ENCODE measurements around the gene UNC45B. TPM values are rescaled to one million over a fixed set of nuclear protein-coding genes. Genes with fewer than 3 reads are reported as not detected.

UNC45B gene
- total RNA-seq, 1 experiment from 2014 or later, result not detected

DNA sequence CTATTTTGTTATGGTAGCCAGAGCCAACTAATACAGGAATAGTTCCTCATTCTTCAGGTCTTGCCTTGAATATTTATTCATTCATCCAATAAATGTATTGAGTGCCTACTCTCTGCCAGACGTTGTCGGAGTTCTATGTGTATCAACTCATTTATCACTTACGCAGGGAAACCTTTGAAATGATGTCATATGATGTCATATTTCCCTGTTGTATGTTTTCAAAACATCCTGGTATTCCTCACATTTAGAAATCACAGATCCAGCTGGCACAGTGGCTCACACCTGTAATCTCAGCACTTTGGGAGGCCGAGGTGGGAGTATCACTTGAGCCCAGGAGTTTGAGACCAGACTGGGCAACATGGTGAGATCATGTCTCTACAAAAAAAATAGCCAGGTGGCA lies 2.8 kb upstream of the UNC45B start:
- no peaks in the 10 kb centered on the region for H3K9me2 ChIP-seq (ENCODE audit: insufficient read depth)
- TF ChIP-seq CBX3 (IDR thresholded peaks at IDR 0.05; ENCODE audit: low read depth) (no peak), SP1 (IDR thresholded peaks at IDR 0.05; ENCODE audit: low read depth) (no peak), EZH2phosphoT487 (IDR thresholded peaks at IDR 0.05; ENCODE audit: borderline replicate concordance) (no peak), POLR2AphosphoS5 (IDR thresholded peaks at IDR 0.05; ENCODE audit: low read depth, low read length) (no peak)
- TF ChIP-seq, protein P1, sequence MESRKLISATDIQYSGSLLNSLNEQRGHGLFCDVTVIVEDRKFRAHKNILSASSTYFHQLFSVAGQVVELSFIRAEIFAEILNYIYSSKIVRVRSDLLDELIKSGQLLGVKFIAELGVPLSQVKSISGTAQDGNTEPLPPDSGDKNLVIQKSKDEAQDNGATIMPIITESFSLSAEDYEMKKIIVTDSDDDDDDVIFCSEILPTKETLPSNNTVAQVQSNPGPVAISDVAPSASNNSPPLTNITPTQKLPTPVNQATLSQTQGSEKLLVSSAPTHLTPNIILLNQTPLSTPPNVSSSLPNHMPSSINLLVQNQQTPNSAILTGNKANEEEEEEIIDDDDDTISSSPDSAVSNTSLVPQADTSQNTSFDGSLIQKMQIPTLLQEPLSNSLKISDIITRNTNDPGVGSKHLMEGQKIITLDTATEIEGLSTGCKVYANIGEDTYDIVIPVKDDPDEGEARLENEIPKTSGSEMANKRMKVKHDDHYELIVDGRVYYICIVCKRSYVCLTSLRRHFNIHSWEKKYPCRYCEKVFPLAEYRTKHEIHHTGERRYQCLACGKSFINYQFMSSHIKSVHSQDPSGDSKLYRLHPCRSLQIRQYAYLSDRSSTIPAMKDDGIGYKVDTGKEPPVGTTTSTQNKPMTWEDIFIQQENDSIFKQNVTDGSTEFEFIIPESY (IDR thresholded peaks at IDR 0.05; ENCODE audit: extremely low read depth, insufficient replicate concordance, low read length), result no peak
- CTCF ChIA-PET, result no interaction called here
- no peaks in the 10 kb centered on the region for H3K9me3 ChIP-seq (ENCODE audit: control insufficient read depth in 1 of 2, insufficient read depth in 1 of 2, low read depth in 1 of 2, low read length in 2 of 2)
- H3K27ac ChIP-seq (ENCODE audit: low read depth, low read length), result no peak overlapping the region
- no peak for DNase-seq (ENCODE audit: low read depth, low spot score)
- POLR2A ChIA-PET, result no interaction called here
- H2AFZ ChIP-seq (ENCODE audit: low read depth, low read length, poor library complexity, severe bottlenecking), result no peak overlapping the region
- H3K36me3 ChIP-seq (ENCODE audit: control insufficient read depth in 1 of 2, insufficient read depth in 2 of 2, low read length in 2 of 2), result peaks cover 0 to under 1% of the 10 kb centered on the region in 2 experiments; a peak in 1 of 4 replicates
- RAD21 ChIA-PET (ENCODE audit: low non-redundant PET in 1 of 2, low total read pairs in 2 of 2, uncharacterized antibody in 2 of 2, unreplicated experiment in 2 of 2), result no interaction called here
- ATAC-seq, result no peak
- peaks cover 24% of the 10 kb centered on the region for H3K79me2 ChIP-seq (ENCODE audit: insufficient read depth, low read length)
- no peaks in the 10 kb centered on the region for H3K27me3 ChIP-seq (ENCODE audit: insufficient read depth, low read length)
- H3K4me2 ChIP-seq (ENCODE audit: low read length), result no peak overlapping the region
- no TSS peak for BruUV-seq (replicated peaks)
- H3K4me3 ChIP-seq (replicated peaks in 1 of 2; ENCODE audit: low read depth in 1 of 2, low read length in 2 of 2), result no peak overlapping the region
- no peaks in the 10 kb centered on the region for H4K20me1 ChIP-seq (ENCODE audit: insufficient read depth)
- H3K4me1 ChIP-seq (ENCODE audit: control insufficient read depth in 1 of 2, insufficient read depth in 2 of 2, low read length in 2 of 2), result peaks cover 3 to 10% of the 10 kb centered on the region in 2 experiments; a peak in 3 of 4 replicates
- intact Hi-C loops (cut with micrococcal nuclease), result no loop called here
- H3K9ac ChIP-seq (ENCODE audit: low read length), result no peak overlapping the region

DNA sequence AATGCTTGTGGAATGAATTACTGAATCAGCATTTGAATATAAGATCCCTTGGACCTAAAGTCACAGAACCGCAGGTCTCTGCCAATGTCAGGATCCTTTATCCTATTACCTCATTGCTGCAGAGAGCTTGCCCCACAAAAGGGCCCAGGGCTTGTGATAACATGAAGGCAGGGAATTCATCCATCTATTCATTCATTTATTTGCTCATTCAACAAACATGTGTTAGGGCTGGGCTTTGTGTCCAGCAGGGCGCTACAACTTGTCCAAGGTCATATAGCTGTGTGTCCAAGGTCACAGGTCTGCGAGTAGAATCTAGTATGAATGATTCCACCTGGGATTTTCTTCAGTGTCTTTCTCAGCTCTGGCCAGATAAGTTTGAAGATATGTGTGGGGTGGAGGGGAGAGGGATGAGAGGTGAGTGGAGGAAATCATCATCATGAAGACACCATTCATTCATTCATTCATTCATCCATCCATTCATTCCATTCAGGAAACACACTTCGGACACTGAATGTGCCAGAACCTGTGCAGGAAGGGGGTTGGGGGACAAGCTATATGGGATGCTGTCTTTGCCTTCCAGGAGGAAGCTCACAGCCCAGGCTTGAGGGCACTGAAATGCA lies 1.3 kb upstream of the UNC45B start:
- no peak overlapping the region for H3K9ac ChIP-seq (ENCODE audit: low read length)
- no peak overlapping the region for H2AFZ ChIP-seq (ENCODE audit: low read depth, low read length, poor library complexity, severe bottlenecking)
- CTCF ChIA-PET, result no interaction called here
- TF ChIP-seq ZNF274 (IDR thresholded peaks at IDR 0.05; ENCODE audit: low read depth, low read length) (no peak), ELF1 (IDR thresholded peaks at IDR 0.05; ENCODE audit: borderline replicate concordance, low read depth) (no peak), CBX3 (IDR thresholded peaks at IDR 0.05; ENCODE audit: low read depth) (no peak), SP1 (IDR thresholded peaks at IDR 0.05; ENCODE audit: low read depth) (no peak), POLR2A (IDR thresholded peaks at IDR 0.05; ENCODE audit: borderline replicate concordance, extremely low read depth, insufficient read depth, insufficient read length) (no peak), RAD21 (IDR thresholded peaks at IDR 0.05; ENCODE audit: low read depth) (no peak), TCF7L2 (IDR thresholded peaks at IDR 0.05; ENCODE audit: borderline replicate concordance, extremely low read depth, insufficient read depth, insufficient read length) (no peak), YY1 (IDR thresholded peaks at IDR 0.05; ENCODE audit: extremely low read depth, insufficient replicate concordance, low read depth, low read length) (no peak), SRF (IDR thresholded peaks at IDR 0.05; ENCODE audit: low read depth) (no peak), EGR1 (IDR thresholded peaks at IDR 0.05; ENCODE audit: low read depth) (no peak)
- TF ChIP-seq, protein P2, sequence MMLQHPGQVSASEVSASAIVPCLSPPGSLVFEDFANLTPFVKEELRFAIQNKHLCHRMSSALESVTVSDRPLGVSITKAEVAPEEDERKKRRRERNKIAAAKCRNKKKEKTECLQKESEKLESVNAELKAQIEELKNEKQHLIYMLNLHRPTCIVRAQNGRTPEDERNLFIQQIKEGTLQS (IDR thresholded peaks at IDR 0.05), result no peak
- H3K4me1 ChIP-seq (ENCODE audit: control insufficient read depth in 1 of 2, insufficient read depth in 2 of 2, low read length in 2 of 2), result peaks cover 0 to 4% of the 10 kb centered on the region in 2 experiments; a peak in 2 of 4 replicates
- no peaks in the 10 kb centered on the region for H3K27me3 ChIP-seq (ENCODE audit: insufficient read depth, low read length)
- intact Hi-C loops (cut with micrococcal nuclease), result no loop called here
- no peak overlapping the region for H3K4me2 ChIP-seq (ENCODE audit: low read length)
- no TSS peak for BruUV-seq (replicated peaks)
- H3K27ac ChIP-seq (ENCODE audit: low read depth, low read length), result no peak overlapping the region
- ATAC-seq (no peak), DNase-seq (ENCODE audit: low read depth, low spot score) (no peak)
- H3K79me2 ChIP-seq (ENCODE audit: insufficient read depth, low read length), result peaks cover 9% of the 10 kb centered on the region
- no peaks in the 10 kb centered on the region for H4K20me1 ChIP-seq (ENCODE audit: insufficient read depth)
- RAD21 ChIA-PET (ENCODE audit: low non-redundant PET in 1 of 2, low total read pairs in 2 of 2, uncharacterized antibody in 2 of 2, unreplicated experiment in 2 of 2), result no interaction called here
- no peaks in the 10 kb centered on the region for H3K9me2 ChIP-seq (ENCODE audit: insufficient read depth)
- H3K9me3 ChIP-seq (ENCODE audit: control insufficient read depth in 1 of 2, insufficient read depth in 1 of 2, low read depth in 1 of 2, low read length in 2 of 2), result no peaks in the 10 kb centered on the region
- H3K36me3 ChIP-seq (ENCODE audit: control insufficient read depth in 1 of 2, insufficient read depth in 2 of 2, low read length in 2 of 2), result no peaks in the 10 kb centered on the region
- no peak overlapping the region for H3K4me3 ChIP-seq (replicated peaks in 1 of 2; ENCODE audit: low read depth in 1 of 2, low read length in 2 of 2)
- POLR2A ChIA-PET, result no interaction called here
